ENCODE measurements around the gene PPM1D.

GRCh38 chr17:60577147-60577915 lies 22.7 kb upstream of the PPM1D start:
- TF ChIP-seq ZNF404 (tag by site-specific recombination; IDR thresholded peaks at IDR 0.05) (no peak), ZNF488 (tag by site-specific recombination; IDR thresholded peaks at IDR 0.05) (no peak), CTCF (tag by site-specific recombination; IDR thresholded peaks at IDR 0.05) (peak; percentile 36; the same call in 1 of the 2 replicates), ATF2 (tag by site-specific recombination; IDR thresholded peaks at IDR 0.05; ENCODE audit: low read depth) (no peak), PRDM10 (tag by site-specific recombination; IDR thresholded peaks at IDR 0.05) (no peak), ZNF266 (tag by site-specific recombination; IDR thresholded peaks at IDR 0.05; ENCODE audit: low read depth) (no peak), MYNN (tag by site-specific recombination; IDR thresholded peaks at IDR 0.05; ENCODE audit: borderline replicate concordance) (no peak), OVOL3 (tag by site-specific recombination; IDR thresholded peaks at IDR 0.05) (no peak), ZNF791 (tag by site-specific recombination; IDR thresholded peaks at IDR 0.05) (no peak), ZBTB26 (tag by site-specific recombination; optimal IDR thresholded peaks at IDR 0.05) (no peak), ZNF677 (tag by site-specific recombination; IDR thresholded peaks at IDR 0.05) (no peak), SP2 (tag by site-specific recombination; IDR thresholded peaks at IDR 0.05) (no peak)

All from HEK293 (cell line).